Skeletal muscle tissue (tissue), 4 donors: ENCODE data around the gene LRRC9. TPM values are rescaled to one million over a fixed set of nuclear protein-coding genes. Genes with fewer than 3 reads are reported as not detected.

Source experiments
- H3K27ac ChIP-seq: one replicate; pipeline ENCODE4 v1.7.0; 2013; ENCODE audit warnings: mild to moderate bottlenecking, low read depth, low read length, inconsistent platforms
- H3K27me3 ChIP-seq, 3 donors: one replicate each; pipeline ENCODE4 v1.7.0; 2013; ENCODE audit warnings: low read length in 3 of 3; ENCODE audit not compliant: control insufficient read depth in 3 of 3, insufficient read depth in 3 of 3
- H3K36me3 ChIP-seq, 3 donors: one replicate each; pipeline ENCODE4 v1.7.0; 2013; ENCODE audit warnings: low read length in 3 of 3; ENCODE audit not compliant: control insufficient read depth in 3 of 3, insufficient read depth in 3 of 3
- H3K4me1 ChIP-seq, 3 donors: one replicate each; pipeline ENCODE4 v1.7.0; 2013; ENCODE audit warnings: low read length in 3 of 3, mild to moderate bottlenecking in 3 of 3; ENCODE audit not compliant: control insufficient read depth in 3 of 3, insufficient read depth in 3 of 3
- H3K4me3 ChIP-seq, 3 donors: one replicate each; pipeline ENCODE4 v1.7.0; 2013; ENCODE audit warnings: low read length in 3 of 3
- H3K9ac ChIP-seq, 3 donors: one replicate each; pipeline ENCODE4 v1.7.0; 2013; ENCODE audit warnings: low read length in 3 of 3, mild to moderate bottlenecking in 3 of 3, moderate library complexity in 2 of 3, low read depth in 1 of 3
- H3K9me3 ChIP-seq, 3 donors: one replicate each; pipeline ENCODE4 v1.7.0; 2013; ENCODE audit warnings: low read length in 3 of 3; ENCODE audit not compliant: control insufficient read depth in 3 of 3
- total RNA-seq: library from RNA; depleted of rRNA; stranded (reverse); fragments of >200 nt; gene quantifications from one replicate; pipeline ENCODE4 v1.2.3, GENCODE V29; 2014
- donor health status: Osteomylitis.

LRRC9 gene
- total RNA-seq, 1 donor from 2014 or later = not detected

GRCh38 chr14:60085693-60086092, 165.7 kb downstream of the LRRC9 start:
- Histone ChIP-seq H3K9me3 (no peaks in the 10 kb centered on the region), H3K9ac (no peak overlapping the region), H3K27ac (no peak overlapping the region), H3K27me3 (no peaks in the 10 kb centered on the region), H3K36me3 (no peaks in the 10 kb centered on the region), H3K4me3 (no peak overlapping the region), H3K4me1 (peaks cover 0 to 5% (median 0%) of the 10 kb centered on the region in 3 donors)

- H3K36me3 ChIP-seq = no peaks in the 10 kb centered on the region
- H3K9me3 ChIP-seq = no peaks in the 10 kb centered on the region
- H3K27ac ChIP-seq = no peak overlapping the region
- no peaks in the 10 kb centered on the region for H3K27me3 ChIP-seq
- no peak overlapping the region for H3K9ac ChIP-seq
- no peak overlapping the region for H3K4me3 ChIP-seq
- peaks cover 0 to 5% (median 0%) of the 10 kb centered on the region in 3 donors for H3K4me1 ChIP-seq
These were observed 167.7 kb downstream of the LRRC9 start for GRCh38 chr14:60087668-60088067.

- Histone ChIP-seq H3K27me3 (no peaks in the 10 kb centered on the region), H3K9ac (no peak overlapping the region), H3K36me3 (no peaks in the 10 kb centered on the region), H3K4me1 (peaks cover 12 to 14% (median 13%) of the 10 kb centered on the region in 3 donors), H3K4me3 (no peak overlapping the region), H3K9me3 (no peaks in the 10 kb centered on the region), H3K27ac (no peak overlapping the region)
These were observed 169.3 kb downstream of the LRRC9 start for GRCh38 chr14:60089221-60089620.

- Histone ChIP-seq H3K4me3 (peak overlapping the region; percentile 86 to 93 (median 93)), H3K9ac (peak overlapping the region; percentile 90 to 96 (median 94)), H3K27ac (peak overlapping the region; percentile 99), H3K36me3 (no peaks in the 10 kb centered on the region), H3K27me3 (no peaks in the 10 kb centered on the region), H3K4me1 (peaks cover 21 to 29% (median 26%) of the 10 kb centered on the region in 3 donors), H3K9me3 (no peaks in the 10 kb centered on the region)
These were observed 171.0 kb downstream of the LRRC9 start for GRCh38 chr14:60090864-60091519.

- Histone ChIP-seq H3K9ac (peak within 1 kb of the TSS; percentile 90 to 96 (median 94)), H3K4me1 (peaks cover 24 to 33% (median 32%) of the 10 kb centered on the region in 3 donors), H3K9me3 (no peaks in the 10 kb centered on the region), H3K27ac (peak within 1 kb of the TSS; percentile 99), H3K4me3 (peak within 1 kb of the TSS; percentile 86 to 93 (median 93)), H3K27me3 (no peaks in the 10 kb centered on the region), H3K36me3 (no peaks in the 10 kb centered on the region)
These were observed 171.9 kb downstream of the LRRC9 start, which contains the start of gene PCNX4 for GRCh38 chr14:60091550-60092525. Gene PCNX4 (plus strand): TSS chr14:60091923. CDS start chr14:60107639, 15,716 bp downstream.

- Histone ChIP-seq H3K4me1 (peaks cover 29 to 38% (median 37%) of the 10 kb centered on the region in 3 donors), H3K27me3 (no peaks in the 10 kb centered on the region), H3K9ac (peak overlapping the region; percentile 90 to 96 (median 94)), H3K27ac (peak overlapping the region; percentile 99), H3K36me3 (no peaks in the 10 kb centered on the region), H3K4me3 (peak overlapping the region; percentile 86 to 93 (median 93)), H3K9me3 (no peaks in the 10 kb centered on the region)
These were observed 172.6 kb downstream of the LRRC9 start for GRCh38 chr14:60092526-60092920.

- Histone ChIP-seq H3K9ac (peak overlapping the region; percentile 90 to 96 (median 94)), H3K4me3 (peak overlapping the region; percentile 86 to 93 (median 93)), H3K9me3 (no peaks in the 10 kb centered on the region), H3K27me3 (no peaks in the 10 kb centered on the region), H3K4me1 (peaks cover 29 to 43% (median 41%) of the 10 kb centered on the region in 3 donors), H3K27ac (peak overlapping the region; percentile 99), H3K36me3 (peaks cover 0 to 2% (median 0%) of the 10 kb centered on the region in 3 donors)
These were observed 173.1 kb downstream of the LRRC9 start for GRCh38 chr14:60093080-60093479.

GRCh38 chr14:60093606-60094005, 173.7 kb downstream of the LRRC9 start:
- H3K27me3 ChIP-seq = no peaks in the 10 kb centered on the region
- peak overlapping the region; percentile 99 for H3K27ac ChIP-seq
- H3K4me3 ChIP-seq = peak overlapping the region; percentile 86 to 93 (median 93)
- peak overlapping the region in 2 of 3 donors; percentile 90 to 96 for H3K9ac ChIP-seq
- H3K9me3 ChIP-seq = no peaks in the 10 kb centered on the region
- H3K36me3 ChIP-seq = peaks cover 0 to 2% (median 0%) of the 10 kb centered on the region in 3 donors
- H3K4me1 ChIP-seq = peaks cover 29 to 47% (median 44%) of the 10 kb centered on the region in 3 donors

- H3K4me1 ChIP-seq = peaks cover 29 to 47% (median 44%) of the 10 kb centered on the region in 3 donors
- H3K27me3 ChIP-seq = no peaks in the 10 kb centered on the region
- H3K9ac ChIP-seq = peak overlapping the region in 1 of 3 donors; percentile 14
- H3K27ac ChIP-seq = peak overlapping the region; percentile 99
- peak overlapping the region in 2 of 3 donors; percentile 11 to 44 for H3K4me3 ChIP-seq
- peaks cover 0 to 2% (median 0%) of the 10 kb centered on the region in 3 donors for H3K36me3 ChIP-seq
- H3K9me3 ChIP-seq = no peaks in the 10 kb centered on the region
These were observed 174.5 kb downstream of the LRRC9 start for GRCh38 chr14:60094306-60094897.
